Fibroblast of the aortic adventitia (primary cell): ENCODE data around the gene EFNA5. TPM values are rescaled to one million over a fixed set of nuclear protein-coding genes. Genes with fewer than 3 reads are reported as not detected.
A peak's percentile ranks its signal among the peaks of the same experiment; 100 is the strongest.

Experiments
- DNase-seq: peaks from one replicate; pipeline ENCODE4 v3.0.0-alpha.2; 2010; ENCODE audit warnings: low read depth
- H3K4me3 ChIP-seq: 2 replicates; pipeline ENCODE4 v1.5.1; 2011; ENCODE audit warnings: low read depth, mild to moderate bottlenecking, control low read depth, low read length, moderate library complexity
- total RNA-seq: library from RNA; depleted of rRNA; stranded (reverse); fragments of >200 nt; gene quantifications from 2 replicates; pipeline ENCODE4 v1.2.3, GENCODE V29; 2012; ENCODE audit warnings: low replicate concordance
- TF ChIP-seq, protein P1 (sequence below): IDR thresholded peaks from 2 replicates; pipeline ENCODE4 v1.5.1; 2011; ENCODE audit warnings: mild to moderate bottlenecking, low read length, control low read depth, inconsistent platforms; ENCODE audit not compliant: insufficient read depth

EFNA5 gene
- total RNA-seq, 1 donor: 33.1 TPM

GRCh38 chr5:107673368-107674136, 2.8 kb upstream of the EFNA5 start:
- peak overlapping the region; percentile 71 for H3K4me3 ChIP-seq
- TF ChIP-seq, protein P1, sequence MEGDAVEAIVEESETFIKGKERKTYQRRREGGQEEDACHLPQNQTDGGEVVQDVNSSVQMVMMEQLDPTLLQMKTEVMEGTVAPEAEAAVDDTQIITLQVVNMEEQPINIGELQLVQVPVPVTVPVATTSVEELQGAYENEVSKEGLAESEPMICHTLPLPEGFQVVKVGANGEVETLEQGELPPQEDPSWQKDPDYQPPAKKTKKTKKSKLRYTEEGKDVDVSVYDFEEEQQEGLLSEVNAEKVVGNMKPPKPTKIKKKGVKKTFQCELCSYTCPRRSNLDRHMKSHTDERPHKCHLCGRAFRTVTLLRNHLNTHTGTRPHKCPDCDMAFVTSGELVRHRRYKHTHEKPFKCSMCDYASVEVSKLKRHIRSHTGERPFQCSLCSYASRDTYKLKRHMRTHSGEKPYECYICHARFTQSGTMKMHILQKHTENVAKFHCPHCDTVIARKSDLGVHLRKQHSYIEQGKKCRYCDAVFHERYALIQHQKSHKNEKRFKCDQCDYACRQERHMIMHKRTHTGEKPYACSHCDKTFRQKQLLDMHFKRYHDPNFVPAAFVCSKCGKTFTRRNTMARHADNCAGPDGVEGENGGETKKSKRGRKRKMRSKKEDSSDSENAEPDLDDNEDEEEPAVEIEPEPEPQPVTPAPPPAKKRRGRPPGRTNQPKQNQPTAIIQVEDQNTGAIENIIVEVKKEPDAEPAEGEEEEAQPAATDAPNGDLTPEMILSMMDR: peak; percentile 98
- peak; percentile 89 for DNase-seq

- peak; percentile 36 for DNase-seq
- TF ChIP-seq, protein P1: no peak
- peak overlapping the region; percentile 71 for H3K4me3 ChIP-seq
Measured at GRCh38 chr5:107673039-107673367, 2.3 kb upstream of the EFNA5 start.

GRCh38 chr5:107672211-107673038, 1.7 kb upstream of the EFNA5 start:
- DNase-seq: peak; percentile 86
- H3K4me3 ChIP-seq: peak overlapping the region; percentile 71
- TF ChIP-seq, protein P1: no peak

DNA sequence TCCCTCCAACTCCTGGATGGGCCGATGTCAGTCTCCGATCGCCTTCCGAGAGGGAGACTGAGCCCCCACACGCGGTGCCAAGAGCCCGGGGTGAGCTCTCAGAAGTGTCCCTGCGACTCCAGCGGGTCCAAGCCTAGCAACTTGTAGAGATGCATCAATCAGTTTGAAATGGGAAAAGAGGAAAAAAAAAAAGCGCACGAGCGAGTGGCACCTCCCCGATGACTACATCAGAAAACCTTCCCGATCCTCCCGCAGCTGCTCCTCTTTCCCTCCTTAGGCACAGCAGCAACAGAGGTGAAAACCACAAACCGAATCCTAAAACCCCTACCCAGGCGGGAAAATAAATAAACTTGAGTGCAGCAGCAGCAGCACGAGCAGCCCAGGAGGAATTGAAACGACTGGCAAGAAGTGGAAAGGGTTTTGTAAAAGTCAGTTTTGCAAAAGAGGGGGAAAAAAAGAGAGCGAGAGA, 1.0 kb upstream of the EFNA5 start:
- peak; percentile 45 for DNase-seq
- peak overlapping the region; percentile 71 for H3K4me3 ChIP-seq
- TF ChIP-seq, protein P1: no peak

GRCh38 chr5:107670087-107670931, 428 bp downstream of the EFNA5 start:
- DNase-seq: peak; percentile 19
- TF ChIP-seq, protein P1: no peak
- H3K4me3 ChIP-seq: peak overlapping the region; percentile 71
